LoVo (cell line): ENCODE results near the gene IFNGR2.
"Not testable (repeated sequence)": the region's sequence is repeated elsewhere in the genome, so short reads cannot be mapped to it uniquely, and the experiment has no call there.

Experiments
- DNase-seq: peaks from one replicate; pipeline ENCODE4 v3.0.0-alpha.2; 2016; ENCODE audit warnings: low spot score

IFNGR2 gene

DNA sequence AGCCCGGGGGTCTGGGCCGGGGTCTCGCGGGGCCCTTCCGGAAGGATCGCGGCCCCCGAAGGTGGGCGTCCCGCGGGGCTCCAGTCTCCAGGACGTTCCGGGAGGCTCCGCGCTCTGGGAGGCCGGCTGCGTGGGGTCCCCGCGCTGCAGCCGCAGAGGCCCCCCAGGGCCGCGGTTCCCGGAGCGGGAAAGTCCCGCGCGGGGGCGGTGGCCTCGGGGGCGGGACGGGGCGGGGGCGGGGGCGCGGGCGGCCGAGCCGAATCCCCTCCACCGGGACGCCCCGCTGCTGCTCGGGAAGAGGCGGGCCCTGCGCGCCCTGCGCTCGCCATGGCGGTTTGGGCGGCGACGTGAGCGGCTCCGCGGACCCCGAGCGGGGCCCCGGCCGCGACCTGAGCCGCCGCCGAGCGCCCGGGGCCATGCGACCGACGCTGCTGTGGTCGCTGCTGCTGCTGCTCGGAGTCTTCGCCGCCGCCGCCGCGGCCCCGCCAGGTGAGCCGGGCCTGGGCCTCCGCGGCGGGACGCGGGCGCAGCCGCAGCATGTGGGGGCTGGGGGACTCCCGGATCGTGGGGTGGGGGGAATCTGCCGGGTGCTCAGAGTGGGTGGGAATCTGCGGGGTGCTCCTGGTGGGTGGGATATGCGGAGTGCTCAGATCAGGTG is at the start of gene IFNGR2:
IFNGR2 (plus strand) TSS at position 286 of the 658 bp plus-strand sequence; CDS start at position 417, 131 bp downstream.
- DNase-seq: peak; percentile 29

DNA sequence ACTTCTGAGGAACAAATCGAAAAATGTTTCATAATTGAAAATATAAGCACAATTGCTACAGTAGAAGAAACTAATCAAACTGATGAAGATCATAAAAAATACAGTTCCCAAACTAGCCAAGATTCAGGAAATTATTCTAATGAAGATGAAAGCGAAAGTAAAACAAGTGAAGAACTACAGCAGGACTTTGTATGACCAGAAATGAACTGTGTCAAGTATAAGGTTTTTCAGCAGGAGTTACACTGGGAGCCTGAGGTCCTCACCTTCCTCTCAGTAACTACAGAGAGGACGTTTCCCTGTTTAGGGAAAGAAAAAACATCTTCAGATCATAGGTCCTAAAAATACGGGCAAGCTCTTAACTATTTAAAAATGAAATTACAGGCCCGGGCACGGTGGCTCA is 47.9 kb upstream of the IFNGR2 start:
- no peak for DNase-seq

DNA sequence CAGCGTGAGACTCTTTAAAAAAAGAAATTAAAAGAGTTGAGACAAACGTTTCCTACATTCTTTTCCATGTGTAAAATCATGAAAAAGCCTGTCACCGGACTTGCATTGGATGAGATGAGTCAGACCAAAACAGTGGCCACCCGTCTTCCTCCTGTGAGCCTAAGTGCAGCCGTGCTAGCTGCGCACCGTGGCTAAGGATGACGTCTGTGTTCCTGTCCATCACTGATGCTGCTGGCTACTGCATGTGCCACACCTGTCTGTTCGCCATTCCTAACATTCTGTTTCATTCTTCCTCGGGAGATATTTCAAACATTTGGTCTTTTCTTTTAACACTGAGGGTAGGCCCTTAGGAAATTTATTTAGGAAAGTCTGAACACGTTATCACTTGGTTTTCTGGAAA is 47.2 kb upstream of the IFNGR2 start:
- no peak for DNase-seq

GRCh38 chr21:33357177-33357576 is 46.0 kb upstream of the IFNGR2 start:
- DNase-seq: no peak

GRCh38 chr21:33359446-33359845 is 43.8 kb upstream of the IFNGR2 start:
- no peak for DNase-seq

DNA sequence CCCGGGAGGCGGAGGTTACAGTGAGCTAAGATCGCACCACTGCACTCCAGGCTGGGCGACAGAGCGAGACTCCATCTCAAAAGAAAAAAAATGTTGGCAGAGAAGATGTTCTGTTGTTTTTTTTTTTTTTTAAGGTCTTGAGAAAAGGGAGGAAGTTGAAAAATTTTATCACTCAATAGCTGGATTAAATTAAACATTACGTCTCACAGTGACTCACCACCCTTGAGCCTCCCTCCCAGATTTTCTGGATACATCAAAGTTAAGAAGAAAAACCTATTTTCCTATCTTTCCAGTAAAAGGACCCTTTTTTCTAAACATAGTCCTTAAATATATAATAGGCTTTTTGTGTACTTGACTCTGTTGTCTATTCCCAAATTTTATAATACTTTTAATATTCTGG is 42.9 kb upstream of the IFNGR2 start:
- DNase-seq: no peak

DNA sequence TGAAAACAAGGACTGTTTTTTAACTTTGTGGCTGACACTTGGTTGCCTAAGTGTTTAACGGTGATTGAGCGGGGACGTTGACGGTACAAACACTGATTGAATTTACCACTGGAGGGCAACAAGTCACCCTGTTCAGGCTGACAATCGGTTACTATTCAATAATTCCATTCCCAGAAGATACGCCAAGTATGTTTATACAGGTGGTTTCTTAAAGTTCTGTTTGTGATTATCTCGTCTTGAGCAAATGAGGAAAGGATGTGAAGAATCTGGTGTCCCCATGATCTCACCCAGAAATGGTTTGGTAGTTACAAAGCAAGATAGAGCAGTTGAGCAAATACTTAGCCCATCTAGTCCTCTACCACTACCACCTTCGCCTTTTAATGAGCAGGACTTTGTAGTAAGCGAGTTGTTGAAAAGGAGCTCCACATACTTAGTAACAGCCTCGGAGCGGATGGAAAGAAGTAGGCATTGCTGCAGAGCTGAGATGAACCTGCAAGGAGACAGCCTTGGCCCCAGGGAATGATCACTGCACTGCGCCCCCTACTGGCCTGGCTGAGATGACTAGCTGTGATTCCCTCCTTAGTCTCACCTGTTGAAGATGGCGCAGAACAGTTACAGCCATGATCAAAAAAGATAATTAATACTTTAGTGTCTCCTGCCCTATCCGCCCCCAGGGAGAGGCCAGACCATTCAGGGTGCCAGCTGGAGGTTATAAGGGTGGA is 42.2 kb upstream of the IFNGR2 start:
- peak; percentile 84 for DNase-seq

DNA sequence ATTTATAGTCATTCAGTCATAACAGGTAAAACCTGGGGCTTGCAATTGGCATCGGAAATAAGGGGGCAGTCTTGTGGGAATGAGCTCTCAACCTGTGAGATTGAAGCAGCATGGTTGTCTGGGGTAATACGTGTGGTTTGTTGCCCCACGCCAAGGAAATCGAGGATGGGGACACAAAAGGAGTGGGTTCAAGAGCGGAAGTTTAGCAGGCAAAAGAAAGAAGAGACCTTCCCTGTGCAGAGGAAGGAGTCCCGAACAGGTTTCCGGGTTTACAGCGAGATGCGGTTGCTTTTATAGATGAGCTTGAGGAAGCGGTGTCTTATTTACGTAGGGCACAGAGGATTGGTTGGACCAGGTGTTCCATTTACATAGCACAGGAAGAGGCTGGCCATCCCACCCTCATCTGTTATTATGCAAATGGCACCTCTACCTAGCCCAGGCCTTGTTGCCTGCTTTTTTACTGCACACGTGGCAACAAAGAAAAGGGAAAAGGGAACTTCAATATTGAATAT is 41.1 kb upstream of the IFNGR2 start:
- no peak for DNase-seq

DNA sequence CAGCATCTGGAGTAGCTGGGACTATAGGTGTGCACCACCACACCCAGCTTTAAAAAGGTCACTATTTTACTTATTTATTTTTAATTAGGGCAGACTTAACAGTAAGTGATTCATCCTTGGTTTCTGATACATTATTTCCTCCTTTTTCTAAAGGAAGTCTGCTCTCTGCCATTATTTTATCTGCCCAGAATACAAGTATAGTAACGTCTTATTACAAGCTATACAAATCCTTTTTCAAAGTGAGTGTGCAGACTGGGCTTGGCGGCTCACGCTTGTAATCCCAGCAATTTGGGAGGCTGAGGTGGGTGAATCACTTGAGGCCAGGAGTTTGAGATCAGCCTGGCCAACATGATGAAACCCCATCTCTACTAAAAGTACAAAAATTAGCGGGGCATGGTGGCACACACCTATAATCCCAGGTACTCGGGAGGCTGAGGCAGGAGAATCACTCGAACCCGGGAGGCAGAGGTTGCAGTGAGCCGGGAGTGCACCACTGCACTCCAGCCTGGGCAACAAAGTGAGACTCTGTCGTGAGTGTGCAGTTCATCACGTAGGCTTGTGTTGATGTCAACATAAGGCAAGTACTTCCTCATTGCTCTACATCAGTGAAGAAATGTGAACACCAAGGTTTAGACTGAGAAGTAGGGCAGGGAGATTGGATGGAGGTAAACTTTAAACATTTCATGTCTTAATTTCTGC is 39.2 kb upstream of the IFNGR2 start:
- DNase-seq: not testable (repeated sequence)

- no peak for DNase-seq
Measured at GRCh38 chr21:33364830-33365229, 38.4 kb upstream of the IFNGR2 start.

DNA sequence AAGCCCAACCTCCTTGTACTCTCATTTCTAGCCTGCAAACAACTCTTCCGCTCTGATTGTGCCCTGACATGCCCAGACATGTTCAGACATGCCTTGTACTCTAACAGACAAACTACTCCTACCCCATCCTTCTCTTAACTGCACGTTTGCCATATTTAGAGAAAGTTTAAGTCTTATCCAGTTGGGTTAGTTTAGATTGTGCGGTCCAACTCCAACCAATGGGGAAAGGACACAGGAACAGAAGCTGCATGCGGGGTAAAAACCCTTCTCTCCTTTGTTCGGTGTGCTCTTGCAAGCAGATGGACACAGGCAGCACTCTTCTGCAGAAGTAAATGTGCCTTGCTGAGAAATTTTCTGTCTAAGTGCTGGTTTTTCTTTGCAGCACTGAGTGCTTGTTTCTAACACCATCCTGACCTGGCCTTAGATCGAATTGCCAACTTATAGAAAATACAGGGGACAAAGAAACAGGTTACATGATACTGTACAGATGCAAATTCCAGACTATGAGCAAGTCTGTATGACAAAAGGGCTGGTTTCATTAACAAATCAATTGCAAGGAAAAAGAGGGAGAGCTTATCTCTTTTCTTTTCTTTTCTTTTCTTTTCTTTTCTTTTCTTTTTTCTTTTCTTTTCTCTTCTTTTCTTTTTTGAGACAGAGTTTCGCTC is 35.8 kb upstream of the IFNGR2 start:
- peak; percentile 37 for DNase-seq

DNA sequence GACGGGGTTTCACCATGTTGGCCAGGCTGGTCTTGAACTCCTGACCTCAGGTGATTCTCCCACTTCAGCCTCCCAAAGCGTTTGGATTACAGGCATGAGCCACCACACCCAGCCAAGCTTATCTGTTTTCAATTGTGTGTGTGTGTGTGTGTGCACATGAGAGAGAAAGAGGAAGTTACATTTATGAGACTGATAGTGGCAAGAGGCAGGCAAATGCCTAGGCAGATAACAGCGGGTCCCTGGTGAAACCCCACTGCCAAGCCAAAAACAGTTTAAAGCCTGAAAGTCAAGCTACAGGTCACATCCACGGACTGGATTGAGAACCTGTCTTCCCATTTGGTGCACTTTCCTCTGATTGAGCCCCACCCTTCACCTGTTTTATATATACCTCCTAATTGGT is 35.1 kb upstream of the IFNGR2 start:
- no peak for DNase-seq

GRCh38 chr21:33368576-33368975 is 34.6 kb upstream of the IFNGR2 start:
- DNase-seq: no peak

- DNase-seq: no peak
Measured at GRCh38 chr21:33369586-33369985, 33.6 kb upstream of the IFNGR2 start.

GRCh38 chr21:33370305-33370704 is 32.9 kb upstream of the IFNGR2 start:
- no peak for DNase-seq

DNA sequence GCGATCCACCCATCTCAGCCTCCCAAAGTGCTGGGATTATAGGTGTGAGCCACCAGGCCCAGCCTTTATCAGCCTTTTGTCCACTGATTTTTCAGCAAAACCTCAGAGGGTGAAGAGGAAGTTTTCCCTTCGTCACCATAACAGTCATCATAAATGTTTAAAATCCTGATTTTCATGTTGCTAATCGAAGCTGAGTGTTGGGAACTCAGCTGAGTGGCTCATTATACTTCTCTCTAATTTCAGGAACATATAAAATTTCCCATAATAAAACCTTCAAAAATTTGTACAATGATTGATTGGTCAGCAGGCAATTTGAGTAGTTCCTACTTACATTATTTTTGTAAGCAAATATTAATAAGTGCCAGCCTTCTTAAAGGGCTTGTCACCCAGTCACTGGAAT is 31.8 kb upstream of the IFNGR2 start:
- DNase-seq: no peak

- no peak for DNase-seq
Measured at GRCh38 chr21:33372582-33372981, 30.6 kb upstream of the IFNGR2 start.

DNA sequence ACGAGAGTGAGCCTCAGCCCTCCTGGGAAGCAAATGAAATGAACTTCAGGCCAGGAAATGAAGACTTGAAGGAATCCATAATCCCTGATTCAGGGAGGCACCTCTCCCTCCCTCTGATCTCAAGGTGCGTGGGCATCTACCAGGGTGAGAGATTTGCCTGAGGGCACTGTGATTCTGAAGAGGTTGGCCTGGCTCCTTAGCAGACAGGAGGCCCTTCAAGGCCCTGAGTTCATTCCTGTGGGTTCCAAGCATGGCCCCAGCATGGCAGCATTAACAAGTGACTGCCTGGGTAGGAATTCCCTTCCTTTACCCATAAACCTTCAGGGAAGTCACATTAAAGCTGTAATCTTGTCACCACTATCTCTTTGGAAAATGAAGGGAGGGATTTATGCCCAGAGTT is 29.8 kb upstream of the IFNGR2 start:
- peak; percentile 43 for DNase-seq

- no peak for DNase-seq
Measured at GRCh38 chr21:33374080-33374449, 29.1 kb upstream of the IFNGR2 start.

DNA sequence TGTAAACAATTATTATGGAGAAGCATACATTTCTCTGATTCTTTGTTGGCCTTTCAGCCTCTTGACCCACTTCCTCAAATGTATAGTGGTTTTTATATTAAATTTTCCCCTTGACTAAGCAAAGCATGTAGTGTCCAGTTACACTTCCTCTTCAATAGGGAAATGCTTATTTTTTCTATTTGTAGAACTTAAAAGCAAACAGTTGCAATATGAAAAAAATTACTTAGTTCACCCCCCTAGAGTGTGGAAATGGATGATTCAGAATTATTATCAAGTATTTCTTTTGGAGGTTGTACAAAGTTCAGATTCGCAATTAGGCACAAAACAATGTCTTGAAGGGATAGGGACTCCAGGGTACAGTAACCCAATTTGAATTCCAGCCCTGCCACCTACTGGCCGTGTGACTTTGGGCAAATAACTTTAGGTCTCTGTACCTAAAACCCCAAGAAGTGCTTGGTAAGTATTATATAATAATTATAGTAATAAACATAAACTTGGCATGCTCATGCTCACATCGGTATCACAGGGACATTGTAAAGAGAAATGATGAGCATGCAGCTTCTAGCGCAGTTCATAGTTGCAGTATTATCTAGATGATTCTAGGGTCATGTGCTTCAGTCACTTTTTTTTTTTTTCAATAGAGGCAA is 28.6 kb upstream of the IFNGR2 start:
- DNase-seq: peak; percentile 63

DNA sequence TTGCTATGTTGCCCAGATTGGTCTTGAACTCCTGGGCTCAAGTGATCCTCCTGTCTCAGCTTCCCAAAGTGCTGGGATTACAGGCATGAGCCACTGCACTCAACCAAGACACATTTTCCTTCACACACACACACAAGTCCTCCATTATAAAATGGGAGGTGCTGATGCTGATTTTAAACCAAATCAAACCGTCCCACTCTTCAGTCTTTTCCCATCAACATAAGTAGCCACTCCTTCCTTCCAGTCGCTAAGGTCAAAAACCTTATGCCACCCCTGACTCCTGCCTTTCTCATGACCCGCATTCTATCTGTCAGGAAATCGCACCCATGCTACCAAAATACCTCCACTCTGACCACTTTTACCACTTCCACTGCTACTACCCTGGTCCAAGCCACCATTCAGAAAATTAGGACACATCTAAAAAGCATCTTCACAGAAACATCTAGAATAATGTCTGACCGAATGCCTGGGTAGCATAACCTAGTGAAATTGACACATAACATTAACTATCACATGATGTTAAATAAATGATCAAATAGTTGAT is 28.0 kb upstream of the IFNGR2 start:
- no peak for DNase-seq
